ENCODE data around the gene AP1B1. TPM values are rescaled to one million over a fixed set of nuclear protein-coding genes. Genes with fewer than 3 reads are reported as not detected.
"Not testable (repeated sequence)": the region's sequence is repeated elsewhere in the genome, so short reads cannot be mapped to it uniquely, and the experiment has no call there.

Gene AP1B1
- total RNA-seq, 8 experiments from 2014 or later: 31.3 to 60.4 (median 45.4) TPM

DNA sequence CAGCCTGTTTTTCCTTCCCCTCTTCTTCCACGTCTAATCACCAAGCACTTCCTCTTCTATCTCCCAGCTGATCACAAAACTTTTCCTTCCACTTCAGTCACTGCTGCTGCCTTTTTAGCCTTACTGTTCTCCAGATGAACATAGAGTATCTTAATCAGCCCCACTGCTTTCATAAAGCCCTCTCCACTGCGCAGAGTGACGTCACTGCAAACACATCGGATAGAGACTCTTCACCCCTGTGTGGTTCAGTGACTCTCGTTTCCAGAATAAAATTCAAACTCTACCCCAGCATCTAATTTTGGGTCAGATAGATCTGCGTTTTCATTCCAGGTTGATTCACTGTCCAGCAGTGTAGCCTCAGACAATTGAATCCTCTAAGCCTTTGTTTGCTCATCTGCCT, 13.2 kb upstream of the AP1B1 start:
- H3K27ac ChIP-seq; H3K4me3 ChIP-seq; in situ Hi-C loops (cut with MboI; ENCODE audit: low pct_unique_long_range_greater_than_20kb in 2 of 9, low sequenced_read_pairs in 9 of 9, unreplicated experiment in 9 of 9); H3K4me1 ChIP-seq (replicated peaks in 1 of 2): not testable (repeated sequence)
- WGBS, 10 experiments: 40 to 86% (median 62%) methylated on average over 1 to 4 of the region's 6 CpGs; no CpG with 5 or more reads in 5 of the 10 experiments
- ATAC-seq (replicated peaks in 6 of 8): peak in 1 of 8 experiments; percentile 65

DNA sequence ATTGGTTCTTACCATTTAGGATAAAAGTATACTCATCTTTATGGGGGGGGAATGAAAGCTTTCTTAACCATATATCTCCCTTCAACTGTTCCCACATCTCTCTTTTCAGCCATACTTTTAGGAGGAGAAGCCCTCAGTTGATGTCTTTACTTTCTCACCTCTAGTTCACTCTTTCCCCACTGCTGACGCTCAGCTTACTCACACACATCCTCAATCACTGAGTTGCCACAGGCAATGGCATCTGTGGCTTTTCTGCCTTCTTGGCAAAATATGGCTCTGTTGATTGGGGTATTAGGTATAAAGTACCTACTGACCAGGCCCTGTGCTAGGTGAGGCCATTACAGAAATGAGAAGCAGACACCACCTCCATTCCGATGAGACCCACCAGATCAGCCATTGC, 12.2 kb upstream of the AP1B1 start:
- 100% methylated on average over 1 of the region's 2 CpGs; no CpG with 5 or more reads in 7 of the 10 experiments for WGBS, 10 experiments
- in situ Hi-C loops (cut with MboI; ENCODE audit: low pct_unique_long_range_greater_than_20kb in 2 of 9, low sequenced_read_pairs in 9 of 9, unreplicated experiment in 9 of 9): no loop called here
- ATAC-seq (replicated peaks in 6 of 8): no peak

DNA sequence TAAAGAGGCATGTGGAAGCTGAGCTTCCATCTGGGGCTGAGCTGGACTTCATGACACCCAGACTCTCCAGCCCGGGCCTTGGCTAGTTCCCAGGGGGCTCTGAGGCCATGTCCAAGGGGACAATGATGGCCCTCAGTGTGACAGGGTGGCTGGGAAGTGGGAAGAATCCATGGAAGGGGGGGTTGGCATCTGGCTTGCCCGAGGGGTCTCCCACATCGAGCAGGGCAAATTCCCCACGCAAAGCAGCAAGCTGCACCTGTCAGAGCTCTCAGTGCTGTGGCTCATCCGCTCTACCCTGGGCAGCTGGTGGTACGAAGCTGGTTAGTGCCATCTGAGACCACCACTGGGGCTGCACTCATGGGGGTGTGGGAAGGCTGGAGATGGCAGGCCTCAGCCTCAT, 9.4 kb upstream of the AP1B1 start:
- Histone ChIP-seq H3K4me1 (replicated peaks in 1 of 2) (no peaks in the 10 kb centered on the region), H3K4me3 (no peak overlapping the region), H3K27ac (no peak overlapping the region)
- in situ Hi-C loops (cut with MboI; ENCODE audit: low pct_unique_long_range_greater_than_20kb in 2 of 9, low sequenced_read_pairs in 9 of 9, unreplicated experiment in 9 of 9): loop anchor here in 1 of 9 experiments (25.0 kb wide), 1 partner anchor 690 kb away; the partner anchor contains the start of gene HORMAD2
- no peak for ATAC-seq (replicated peaks in 6 of 8)
- WGBS, 10 experiments: 58 to 83% methylated on average over 2 to 5 of the region's 6 CpGs; no CpG with 5 or more reads in 8 of the 10 experiments

More for the DNA sequence above, 12.2 kb upstream of the AP1B1 start:
- Histone ChIP-seq H3K4me1 (replicated peaks in 1 of 2) (no peaks in the 10 kb centered on the region), H3K4me3 (no peak overlapping the region), H3K27ac (no peak overlapping the region)

DNA sequence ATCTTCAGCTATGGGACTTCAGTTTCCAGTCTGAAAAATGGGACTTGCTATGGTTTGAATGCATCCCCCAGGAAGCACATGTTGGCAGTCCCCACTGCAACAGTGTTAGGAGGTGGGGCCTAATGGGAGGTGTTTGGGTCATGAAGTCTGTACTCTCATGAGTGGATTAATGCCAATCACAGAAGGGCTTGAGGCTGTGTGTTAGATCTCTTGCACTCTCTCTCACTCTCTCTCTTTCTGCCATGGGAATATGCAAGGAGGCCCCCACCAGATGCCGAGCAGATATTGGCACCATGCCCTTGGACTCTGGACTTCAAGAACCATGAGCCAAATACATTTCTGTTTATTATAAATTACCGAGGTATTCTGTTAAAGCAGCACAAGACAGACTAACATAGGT, 7.8 kb upstream of the AP1B1 start:
- peak in 2 of 8 experiments; percentile 13 to 55 for ATAC-seq (replicated peaks in 6 of 8)
- Histone ChIP-seq H3K27ac (no peak overlapping the region), H3K4me3 (no peak overlapping the region), H3K4me1 (replicated peaks in 1 of 2) (no peaks in the 10 kb centered on the region)
- in situ Hi-C loops (cut with MboI; ENCODE audit: low pct_unique_long_range_greater_than_20kb in 2 of 9, low sequenced_read_pairs in 9 of 9, unreplicated experiment in 9 of 9): loop anchor here in 1 of 9 experiments (25.0 kb wide), 1 partner anchor 691 kb away; the partner anchor contains the start of gene HORMAD2
- 17 to 91% (median 66%) methylated on average over 1 to 2 of the region's 2 CpGs; no CpG with 5 or more reads in 3 of the 10 experiments for WGBS, 10 experiments

DNA sequence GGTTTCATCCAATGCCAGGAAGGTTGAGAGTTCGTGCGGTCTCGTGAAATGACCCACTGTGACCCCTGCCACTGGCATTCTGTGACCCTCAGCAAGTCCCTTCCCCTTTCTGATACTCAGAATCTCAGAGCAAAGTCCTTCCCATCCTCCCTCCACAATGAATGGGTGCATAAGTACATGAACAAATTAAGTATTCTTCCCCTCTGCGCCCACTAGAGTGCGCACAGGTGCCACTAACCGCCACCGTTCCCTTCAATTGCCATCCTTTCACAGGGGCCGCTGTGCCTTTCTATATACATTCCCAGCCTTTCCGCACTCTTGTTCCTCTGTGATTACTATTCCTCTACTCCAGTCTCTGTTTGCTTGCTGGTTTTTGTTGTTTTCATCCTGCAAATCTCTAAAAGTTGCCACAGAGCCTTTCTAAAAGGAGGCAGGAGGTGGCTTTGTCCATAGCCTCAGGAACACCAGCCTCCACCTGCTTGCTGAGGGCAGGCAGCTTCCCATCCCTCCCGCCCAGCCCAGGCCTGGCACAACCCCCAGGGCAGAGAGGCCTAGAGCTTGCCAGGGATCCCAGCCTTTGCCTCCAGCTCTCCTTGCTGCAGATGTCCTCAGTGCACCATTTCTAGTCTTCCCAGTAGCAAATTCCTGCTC, 6.7 kb upstream of the AP1B1 start:
- H3K4me1 ChIP-seq (replicated peaks in 1 of 2): no peaks in the 10 kb centered on the region
- WGBS, 10 experiments: 0 to 13% (median 5%) methylated on average over 1 to 8 of the region's 10 CpGs; no CpG with 5 or more reads in 5 of the 10 experiments
- in situ Hi-C loops (cut with MboI; ENCODE audit: low pct_unique_long_range_greater_than_20kb in 2 of 9, low sequenced_read_pairs in 9 of 9, unreplicated experiment in 9 of 9): loop anchor here in 1 of 9 experiments (25.0 kb wide), 1 partner anchor 692 kb away; the partner anchor contains the start of gene HORMAD2
- H3K4me3 ChIP-seq: no peak overlapping the region
- H3K27ac ChIP-seq: no peak overlapping the region
- peak; percentile 90 to 98 (median 94) for ATAC-seq (replicated peaks in 6 of 8)

DNA sequence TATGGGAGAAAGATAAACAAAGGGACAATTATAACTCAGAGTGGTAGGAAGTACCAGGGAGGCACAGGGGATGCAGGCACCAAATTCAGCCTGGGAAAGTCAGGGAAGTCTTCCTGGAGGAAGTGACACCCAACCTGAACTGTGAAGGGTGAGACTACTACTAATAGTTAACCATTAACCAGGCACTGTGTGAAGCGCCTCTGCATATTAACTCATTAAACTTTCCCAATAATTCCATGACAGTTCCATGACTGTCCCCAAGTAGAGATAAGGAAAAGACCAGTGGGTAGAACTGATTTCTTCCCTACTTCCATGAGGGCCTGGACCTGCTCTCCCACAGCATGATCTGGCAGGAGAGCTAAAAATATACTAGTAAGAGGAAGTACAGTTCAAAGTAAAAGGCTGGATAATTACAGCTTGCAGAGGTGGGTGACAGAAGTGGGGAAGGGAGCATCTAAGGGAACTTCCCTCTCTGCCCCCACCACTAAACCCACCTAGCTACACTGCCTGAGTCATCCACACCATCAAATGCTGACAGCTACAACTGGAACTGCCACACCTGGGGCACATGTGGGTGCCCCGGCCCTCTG, 4.7 kb upstream of the AP1B1 start:
- WGBS, 10 experiments: 60 to 100% (median 85%) methylated on average over 1 to 2 of the region's 2 CpGs; no CpG with 5 or more reads in 4 of the 10 experiments
- peaks cover 4% of the 10 kb centered on the region in 2 donors for H3K4me1 ChIP-seq (replicated peaks in 1 of 2)
- no peak for ATAC-seq (replicated peaks in 6 of 8)
- in situ Hi-C loops (cut with MboI; ENCODE audit: low pct_unique_long_range_greater_than_20kb in 2 of 9, low sequenced_read_pairs in 9 of 9, unreplicated experiment in 9 of 9): loop anchor here in 1 of 9 experiments (25.0 kb wide), 1 partner anchor 694 kb away; the partner anchor contains the start of gene HORMAD2
- no peak overlapping the region for H3K27ac ChIP-seq
- H3K4me3 ChIP-seq: no peak overlapping the region

DNA sequence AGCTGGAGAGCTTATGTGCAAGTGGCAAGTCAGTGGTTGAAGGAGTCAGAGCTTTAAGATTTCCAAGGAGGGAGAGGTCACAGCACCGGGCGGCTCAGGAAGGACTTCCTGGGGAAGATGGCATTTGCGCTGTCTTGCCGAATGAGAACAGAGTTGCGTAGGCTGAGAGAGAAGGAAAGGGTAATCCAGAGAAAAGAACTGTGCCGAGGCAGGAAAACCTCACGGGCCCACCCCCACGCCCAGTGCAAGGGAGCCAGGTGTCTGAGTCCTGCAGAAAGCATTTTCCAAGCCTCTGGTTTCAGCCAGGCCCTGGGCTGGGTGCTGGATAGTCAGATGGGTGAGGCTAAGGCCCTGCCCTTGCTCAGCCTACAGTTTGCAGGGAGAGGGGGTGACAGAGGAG, 3.2 kb upstream of the AP1B1 start:
- WGBS, 10 experiments: 59 to 100% (median 75%) methylated on average over 3 to 7 of the region's 8 CpGs; no CpG with 5 or more reads in 3 of the 10 experiments
- H3K27ac ChIP-seq: no peak overlapping the region
- no peak for ATAC-seq (replicated peaks in 6 of 8)

DNA sequence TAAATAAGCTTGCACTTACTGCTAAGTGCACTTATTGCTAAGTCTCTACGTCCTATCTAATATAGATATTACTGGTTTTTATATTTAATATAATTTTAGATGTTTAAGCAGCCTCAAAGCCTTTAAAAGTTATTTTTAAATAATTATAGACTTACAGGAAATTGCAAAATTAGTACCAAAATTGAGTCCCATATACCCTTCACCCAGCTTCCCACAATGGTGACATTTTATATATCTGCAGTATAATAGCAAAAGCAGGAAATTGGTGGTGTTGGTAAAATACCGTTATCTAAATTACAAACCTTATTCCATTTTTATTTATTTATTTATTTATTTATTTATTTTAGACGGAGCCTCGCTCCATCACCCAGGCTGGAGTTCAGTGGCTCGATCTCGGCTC, 1.9 kb upstream of the AP1B1 start:
- 73 to 100% (median 93%) methylated on average over 1 to 6 of the region's 6 CpGs for WGBS, 10 experiments
- no peak overlapping the region for H3K4me3 ChIP-seq
- no peak for ATAC-seq (replicated peaks in 6 of 8)
- peaks cover 12% of the 10 kb centered on the region in 2 donors for H3K4me1 ChIP-seq (replicated peaks in 1 of 2)
- H3K27ac ChIP-seq: no peak overlapping the region
- in situ Hi-C loops (cut with MboI; ENCODE audit: low pct_unique_long_range_greater_than_20kb in 2 of 9, low sequenced_read_pairs in 9 of 9, unreplicated experiment in 9 of 9): loop anchor here in 1 of 9 experiments (25.0 kb wide), 1 partner anchor 697 kb away; the partner anchor contains the start of gene HORMAD2

More for the DNA sequence above, 3.2 kb upstream of the AP1B1 start:
- Histone ChIP-seq H3K4me3 (no peak overlapping the region), H3K4me1 (replicated peaks in 1 of 2) (peaks cover 12% of the 10 kb centered on the region in 2 donors)
- in situ Hi-C loops (cut with MboI; ENCODE audit: low pct_unique_long_range_greater_than_20kb in 2 of 9, low sequenced_read_pairs in 9 of 9, unreplicated experiment in 9 of 9): loop anchor here in 1 of 9 experiments (25.0 kb wide), 1 partner anchor 696 kb away; the partner anchor contains the start of gene HORMAD2

DNA sequence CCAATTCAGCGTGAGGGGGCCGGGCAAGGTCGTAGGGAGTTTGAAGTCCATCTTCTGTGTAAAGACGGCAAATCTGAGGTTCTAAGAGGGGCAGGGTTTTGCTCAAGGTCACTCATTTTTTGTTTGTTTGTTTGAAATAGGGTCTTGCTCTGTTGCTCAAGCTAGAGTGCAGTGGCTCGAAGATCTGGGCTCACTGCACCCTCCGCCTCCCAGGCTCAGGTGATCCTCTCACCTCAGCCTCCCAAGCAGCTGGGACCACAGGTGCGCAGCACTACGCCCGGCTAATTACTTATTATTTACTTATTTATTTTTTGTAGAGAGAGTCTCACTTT, 355 bp upstream of the AP1B1 start:
- Histone ChIP-seq H3K4me3 (peak overlapping the region; percentile 58 to 85 (median 72)), H3K4me1 (replicated peaks in 1 of 2) (peaks cover 12% of the 10 kb centered on the region in 2 donors), H3K27ac (peak overlapping the region in 1 of 2 donors; percentile 5)
- 26 to 84% (median 64%) methylated on average over 2 to 5 of the region's 9 CpGs; no CpG with 5 or more reads in 6 of the 10 experiments for WGBS, 10 experiments
- ATAC-seq (replicated peaks in 6 of 8): peak in 5 of 8 experiments; percentile 5 to 35 (median 28)
- in situ Hi-C loops (cut with MboI; ENCODE audit: low pct_unique_long_range_greater_than_20kb in 2 of 9, low sequenced_read_pairs in 9 of 9, unreplicated experiment in 9 of 9): loop anchor here in 1 of 9 experiments (25.0 kb wide), 1 partner anchor 699 kb away; the partner anchor contains the start of gene HORMAD2

DNA sequence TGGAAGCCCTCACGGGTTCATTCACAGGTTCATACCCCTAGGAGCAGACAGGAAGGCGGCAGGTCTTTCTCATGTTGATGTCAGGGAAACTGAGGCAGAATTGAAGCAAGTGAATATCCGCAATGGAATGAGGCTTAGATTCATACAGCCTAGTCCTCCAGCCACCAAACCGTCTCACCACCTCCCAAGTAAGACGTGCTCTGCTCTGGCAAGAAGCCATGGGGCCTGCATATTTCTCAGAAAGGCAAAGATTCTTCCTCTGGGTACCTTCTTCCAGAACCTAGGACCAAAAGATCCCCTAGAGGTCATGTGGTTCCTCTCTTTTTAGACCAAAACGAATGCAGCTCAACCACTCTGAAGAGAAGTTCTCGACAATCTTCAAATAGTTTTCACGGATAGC, 1.7 kb downstream of the AP1B1 start:
- in situ Hi-C loops (cut with MboI; ENCODE audit: low pct_unique_long_range_greater_than_20kb in 2 of 9, low sequenced_read_pairs in 9 of 9, unreplicated experiment in 9 of 9): loop anchor here in 1 of 9 experiments (25.0 kb wide), 1 partner anchor 701 kb away; the partner anchor contains the start of gene HORMAD2
- no peak overlapping the region for H3K27ac ChIP-seq

DNA sequence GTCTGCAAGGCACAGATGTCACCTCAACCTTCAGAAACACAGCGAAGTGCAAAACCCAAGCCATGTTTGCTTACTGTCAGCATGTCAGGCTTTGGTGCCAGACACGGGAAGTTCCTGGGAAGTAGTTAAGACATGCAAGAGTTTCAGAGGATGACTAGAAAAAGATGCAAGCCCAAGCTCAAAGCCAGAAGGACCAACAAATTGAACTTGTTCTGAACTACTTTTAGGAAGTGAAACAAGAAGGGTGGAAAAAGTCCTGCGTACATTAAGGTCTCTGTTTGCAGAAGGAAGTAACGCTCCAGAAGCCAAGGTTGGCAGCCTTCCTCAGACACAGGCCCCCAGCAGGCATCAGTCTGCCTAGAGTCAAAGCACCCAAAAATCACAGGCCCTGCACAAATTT, 2.6 kb downstream of the AP1B1 start:
- Histone ChIP-seq H3K4me1 (replicated peaks in 1 of 2) (peaks cover 12% of the 10 kb centered on the region in 2 donors), H3K27ac (no peak overlapping the region), H3K4me3 (no peak overlapping the region)
- no peak for ATAC-seq (replicated peaks in 6 of 8)
- 50 to 96% (median 87%) methylated on average over 1 to 4 of the region's 4 CpGs; no CpG with 5 or more reads in 1 of the 10 experiments for WGBS, 10 experiments
- in situ Hi-C loops (cut with MboI; ENCODE audit: low pct_unique_long_range_greater_than_20kb in 2 of 9, low sequenced_read_pairs in 9 of 9, unreplicated experiment in 9 of 9): loop anchor here in 1 of 9 experiments (25.0 kb wide), 1 partner anchor 702 kb away; the partner anchor contains the start of gene HORMAD2

More for the DNA sequence above, 1.7 kb downstream of the AP1B1 start:
- WGBS, 10 experiments: 40 to 96% (median 83%) methylated on average over 1 to 8 of the region's 8 CpGs
- ATAC-seq (replicated peaks in 6 of 8): no peak
- H3K4me3 ChIP-seq: no peak overlapping the region
- peaks cover 12% of the 10 kb centered on the region in 2 donors for H3K4me1 ChIP-seq (replicated peaks in 1 of 2)

DNA sequence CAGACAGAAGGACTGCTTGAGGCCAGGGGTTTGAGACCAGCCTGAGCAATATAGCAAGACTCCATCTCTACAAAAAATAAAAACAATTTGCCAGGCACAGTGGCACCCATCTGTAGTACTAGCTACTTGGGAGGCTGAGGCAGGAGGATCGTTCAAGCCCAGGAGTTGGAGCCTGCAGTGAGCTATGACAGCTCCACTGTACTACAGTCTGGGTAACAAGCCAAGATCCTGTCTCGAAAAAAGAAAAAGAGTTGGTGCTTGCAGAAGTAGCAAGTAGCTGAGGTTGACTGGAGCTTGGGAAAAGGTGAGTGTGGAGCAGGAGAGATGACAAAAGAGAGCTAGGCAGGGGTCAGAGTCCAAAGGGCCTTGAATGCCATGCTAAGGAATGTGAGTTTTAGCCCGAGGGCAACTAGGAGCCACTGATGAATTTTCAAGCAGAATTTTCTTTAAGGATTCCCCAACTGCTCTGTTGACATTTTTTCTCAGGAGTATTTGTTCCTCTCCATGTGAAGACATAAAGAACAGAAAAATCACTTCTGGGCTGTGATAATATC, 3.1 kb downstream of the AP1B1 start:
- WGBS, 10 experiments: 40 to 100% (median 85%) methylated on average over 1 to 3 of the region's 3 CpGs
- no peak for ATAC-seq (replicated peaks in 6 of 8)
- H3K27ac ChIP-seq: no peak overlapping the region
- H3K4me1 ChIP-seq (replicated peaks in 1 of 2): peaks cover 12% of the 10 kb centered on the region in 2 donors
- in situ Hi-C loops (cut with MboI; ENCODE audit: low pct_unique_long_range_greater_than_20kb in 2 of 9, low sequenced_read_pairs in 9 of 9, unreplicated experiment in 9 of 9): loop anchor here in 1 of 9 experiments (25.0 kb wide), 1 partner anchor 702 kb away; the partner anchor contains the start of gene HORMAD2
- no peak overlapping the region for H3K4me3 ChIP-seq
